Loucy (cell line): Measurements from ENCODE around the gene SUSD6.

Experiments used
- H2AFZ ChIP-seq: fragments of 200-600 bp; sonication (generic); 2 replicates; pipeline ENCODE4 v1.6.0; 2016; ENCODE audit warnings: antibody characterized with exemption, mild to moderate bottlenecking, low read length, moderate library complexity
- H3F3A ChIP-seq: fragments of 200-600 bp; 2 replicates; pipeline ENCODE4 v1.6.0; 2016; ENCODE audit warnings: antibody characterized with exemption, low read depth, mild to moderate bottlenecking
- H3K27me3 ChIP-seq: fragments of 200-600 bp; sonication (generic); 2 replicates; pipeline ENCODE4 v1.6.1; 2014; ENCODE audit warnings: low read length, mild to moderate bottlenecking; ENCODE audit not compliant: insufficient read depth, poor library complexity, severe bottlenecking
- H3K36me3 ChIP-seq: fragments of 200-600 bp; sonication (generic); 2 replicates; pipeline ENCODE4 v1.6.1; 2016; ENCODE audit warnings: low read length; ENCODE audit not compliant: insufficient read depth
- H3K4me1 ChIP-seq: fragments of 200-600 bp; sonication (generic); 2 replicates; pipeline ENCODE4 v1.5.1; 2014; ENCODE audit warnings: low read length, mild to moderate bottlenecking; ENCODE audit not compliant: insufficient read depth, poor library complexity, severe bottlenecking
- H3K4me2 ChIP-seq: fragments of 200-600 bp; sonication (generic); 2 replicates; pipeline ENCODE4 v1.6.0; 2014; ENCODE audit warnings: antibody characterized with exemption, low read length, low read depth, mild to moderate bottlenecking; ENCODE audit not compliant: poor library complexity, severe bottlenecking
- H3K4me3 ChIP-seq: fragments of 200-600 bp; sonication (generic); 2 replicates; pipeline ENCODE4 v1.5.1; 2014; ENCODE audit warnings: low read length, mild to moderate bottlenecking, mixed read lengths; ENCODE audit not compliant: poor library complexity, severe bottlenecking
- H3K79me2 ChIP-seq: fragments of 200-600 bp; sonication (generic); 2 replicates; pipeline ENCODE4 v1.6.1; 2014; ENCODE audit warnings: low read length; ENCODE audit not compliant: insufficient read depth
- H3K9ac ChIP-seq: fragments of 200-600 bp; sonication (generic); 2 replicates; pipeline ENCODE4 v1.6.0; 2014; ENCODE audit warnings: mild to moderate bottlenecking, low read depth, low read length, moderate library complexity; ENCODE audit not compliant: poor library complexity, severe bottlenecking
- H3K9me2 ChIP-seq: fragments of 200-600 bp; sonication (generic); replicated peaks from 2 replicates; pipeline ENCODE4 v1.6.1; 2016; ENCODE audit warnings: low read depth, low read length, mixed read lengths
- H3K9me3 ChIP-seq: fragments of 200-600 bp; sonication (generic); 2 replicates; pipeline ENCODE4 v1.6.1; 2014; ENCODE audit warnings: mild to moderate bottlenecking, antibody characterized with exemption, low read length, low read depth; ENCODE audit not compliant: insufficient read depth
- H4K20me1 ChIP-seq: fragments of 200-600 bp; sonication (generic); 2 replicates; pipeline ENCODE4 v1.6.0; 2014; ENCODE audit warnings: antibody characterized with exemption, low read length, mild to moderate bottlenecking; ENCODE audit not compliant: insufficient read depth, poor library complexity, severe bottlenecking
- CTCF ChIP-seq: fragments of 200-600 bp; sonication (generic); conservative IDR thresholded peaks from 2 replicates; pipeline ENCODE4 v1.5.1; 2014; ENCODE audit warnings: mild to moderate bottlenecking, antibody characterized with exemption, low read length
- EZH2phosphoT487 ChIP-seq: fragments of 200-600 bp; IDR thresholded peaks from 2 replicates; pipeline ENCODE4 v1.6.1; 2018; ENCODE audit warnings: antibody characterized with exemption, mild to moderate bottlenecking, moderate library complexity, borderline replicate concordance

The SUSD6 gene

GRCh38 chr14:69719501-69719951 lies 108.1 kb downstream of the SUSD6 start:
- Histone ChIP-seq H2AFZ (no peak overlapping the region), H3K27me3 (no peaks in the 10 kb centered on the region), H3K36me3 (peaks cover 2% of the 10 kb centered on the region; the same call in 1 of the 2 replicates), H3K9ac (no peak overlapping the region), H3F3A (no peaks in the 10 kb centered on the region), H3K9me3 (no peaks in the 10 kb centered on the region), H4K20me1 (no peaks in the 10 kb centered on the region), H3K4me2 (no peak overlapping the region), H3K4me1 (peaks cover 12% of the 10 kb centered on the region), H3K9me2 (no peaks in the 10 kb centered on the region), H3K4me3 (no peak overlapping the region), H3K79me2 (no peaks in the 10 kb centered on the region)
- TF ChIP-seq CTCF = no peak
- TF ChIP-seq EZH2phosphoT487 = no peak

GRCh38 chr14:69720912-69721311 lies 109.5 kb downstream of the SUSD6 start:
- H3K79me2 ChIP-seq = no peaks in the 10 kb centered on the region
- H3K9ac ChIP-seq = no peak overlapping the region
- no peaks in the 10 kb centered on the region for H3K27me3 ChIP-seq
- H3F3A ChIP-seq = no peaks in the 10 kb centered on the region
- no peaks in the 10 kb centered on the region for H3K36me3 ChIP-seq
- H3K9me2 ChIP-seq = no peaks in the 10 kb centered on the region
- no peak overlapping the region for H3K4me3 ChIP-seq
- H3K4me2 ChIP-seq = no peak overlapping the region
- H4K20me1 ChIP-seq = no peaks in the 10 kb centered on the region
- no peaks in the 10 kb centered on the region for H3K9me3 ChIP-seq
- no peak overlapping the region for H2AFZ ChIP-seq
- no peak for TF ChIP-seq CTCF
- TF ChIP-seq EZH2phosphoT487 = no peak
- H3K4me1 ChIP-seq = peaks cover 11% of the 10 kb centered on the region

DNA sequence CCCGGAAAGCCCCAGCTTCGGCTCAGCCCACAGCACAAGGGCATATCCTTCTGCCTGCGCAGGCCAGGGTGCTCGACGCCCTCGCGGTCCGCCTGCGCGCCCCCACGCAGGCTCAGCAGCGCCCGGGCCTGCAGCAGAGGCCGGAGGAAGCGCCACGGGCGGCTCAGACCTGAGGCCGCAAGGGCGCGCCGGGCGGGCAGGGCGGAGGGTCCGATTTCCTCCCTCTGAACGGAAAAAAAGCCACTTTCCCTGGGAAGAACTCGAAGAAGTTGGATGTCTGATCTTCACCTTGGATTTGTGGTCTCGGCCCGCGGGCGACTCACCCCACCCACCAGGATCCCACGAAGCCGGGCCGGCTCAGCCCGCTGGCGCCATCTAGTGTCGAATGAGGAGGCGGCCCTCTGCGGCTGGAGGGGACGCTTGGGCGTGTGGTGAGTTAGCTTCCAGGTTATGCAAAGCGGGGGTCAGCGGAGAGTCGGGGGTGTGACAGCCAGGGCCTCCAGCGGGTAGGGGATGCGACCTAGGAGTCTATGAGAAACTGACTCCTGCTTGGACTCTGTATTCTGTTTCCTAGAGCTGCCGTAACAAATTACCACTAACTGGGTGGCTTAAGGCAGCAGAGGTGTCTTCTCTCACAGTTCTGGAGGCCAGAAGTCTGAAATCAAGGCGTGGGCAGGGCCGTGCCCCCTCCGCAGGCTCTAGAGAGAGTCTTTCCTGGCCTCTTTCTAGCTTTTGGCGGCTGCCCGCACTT lies 115.5 kb downstream of the SUSD6 start:
- TF ChIP-seq EZH2phosphoT487 (no peak), CTCF (peak; percentile 97)
- H3K4me2 ChIP-seq = peak overlapping the region; percentile 48
- no peaks in the 10 kb centered on the region for H3K9me3 ChIP-seq
- H3K36me3 ChIP-seq = no peaks in the 10 kb centered on the region
- no peaks in the 10 kb centered on the region for H3K4me1 ChIP-seq
- peak overlapping the region; percentile 99 for H2AFZ ChIP-seq
- H3K4me3 ChIP-seq = no peak overlapping the region
- no peaks in the 10 kb centered on the region for H3K27me3 ChIP-seq
- H3K9ac ChIP-seq = no peak overlapping the region
- no peaks in the 10 kb centered on the region for H3K9me2 ChIP-seq
- H3F3A ChIP-seq = no peaks in the 10 kb centered on the region
- no peaks in the 10 kb centered on the region for H3K79me2 ChIP-seq
- H4K20me1 ChIP-seq = no peaks in the 10 kb centered on the region
